HepG2 (cell line): ENCODE results near the gene MKRN1. TPM values are rescaled to one million over a fixed set of nuclear protein-coding genes. Genes with fewer than 3 reads are reported as not detected.

Experiments
- ATAC-seq: fragments of 200-7000 bp; cut with Tn5 transposase; 3 replicates; pipeline ENCODE4 v1.9.1; 2020; ENCODE audit warnings: mild to moderate bottlenecking, moderate library complexity
- BruUV-seq: library from RNA; stranded (reverse); fragments of 400-500 nt; replicated peaks from 2 replicates; lab custom pipeline; 2021; lab: Mats Ljungman, UMichigan
- CTCF ChIA-PET: fragments of 300-600 bp; formaldehyde crosslinking; extraction: SDS; loops from one replicate; lab custom pipeline; 2021; ENCODE audit warnings: low total read pairs, inconsistent platforms, low intra/inter-chr PET ratio; lab: Yijun Ruan, JAX
- POLR2A ChIA-PET: fragments of 350-600 bp; sonication (Branson Sonifier 250); formaldehyde crosslinking; loops from one replicate; lab custom pipeline; 2020; ENCODE audit warnings: antibody characterized with exemption, inconsistent platforms; lab: Yijun Ruan, JAX
- DNase-seq: peaks from one replicate; pipeline ENCODE4 v3.0.0-alpha.2; 2015; ENCODE audit warnings: low spot score
- FAIRE-seq: peaks from 3 replicates; lab custom pipeline; 2011; peaks lifted over from hg19 to GRCh38; lab: Jason Lieb, UNC
- H2AFZ ChIP-seq: one replicate; pipeline ENCODE4 v1.6.1; 2011; ENCODE audit warnings: low read length, inconsistent platforms
- H3K27ac ChIP-seq: fragments of 300-600 bp; 3 replicates; pipeline ENCODE4 v1.8.0; 2011; ENCODE audit warnings: mixed run types, mild to moderate bottlenecking, mixed read lengths, low read length, inconsistent platforms; ENCODE audit not compliant: insufficient read depth; ENCODE audit errors: extremely low read length
- H3K27me3 ChIP-seq, 2 experiments: fragments of 200-600 bp in 1 of 2; 2 replicates in 1 of 2; 3 replicates in 1 of 2; pipeline versions ENCODE4 v1.6.0 to v1.8.0; 2011; ENCODE audit warnings: low read length in 2 of 2, mild to moderate bottlenecking in 2 of 2, moderate library complexity in 2 of 2, inconsistent platforms in 1 of 2; ENCODE audit not compliant: insufficient read depth in 2 of 2, control insufficient read depth in 1 of 2
- H3K36me3 ChIP-seq, 2 experiments: fragments of 200-600 bp in 1 of 2; replicated peaks in 1 of 2; 2 replicates in 1 of 2; 3 replicates in 1 of 2; pipeline versions ENCODE4 v1.5.1 to v1.8.0; 2011; ENCODE audit warnings: low read length in 2 of 2, inconsistent platforms in 1 of 2; ENCODE audit not compliant: insufficient read depth in 2 of 2, control insufficient read depth in 1 of 2
- H3K4me1 ChIP-seq: 2 replicates; pipeline ENCODE4 v1.5.1; 2012; ENCODE audit warnings: low read length, inconsistent platforms; ENCODE audit not compliant: insufficient read depth
- H3K4me2 ChIP-seq: 2 replicates; pipeline ENCODE4 v1.6.0; 2011; ENCODE audit warnings: low read depth, low read length, inconsistent platforms
- H3K4me3 ChIP-seq, 3 experiments: fragments of 200-600 bp in 1 of 3; sonication (generic), shearing (Covaris generic) in 1 of 3; replicated peaks in 1 of 3; 2 replicates each; pipeline ENCODE4 v1.5.1; 2011 to 2016; ENCODE audit warnings: low read length in 3 of 3, inconsistent platforms in 2 of 3, low read depth in 2 of 3, mild to moderate bottlenecking in 2 of 3, control low read depth in 1 of 3, mixed read lengths in 1 of 3; ENCODE audit not compliant: insufficient read depth in 1 of 3
- H3K79me2 ChIP-seq: one replicate; pipeline ENCODE4 v1.6.1; 2011; ENCODE audit warnings: low read length, inconsistent platforms; ENCODE audit not compliant: insufficient read depth
- H3K9ac ChIP-seq: 2 replicates; pipeline ENCODE4 v1.6.0; 2011; ENCODE audit warnings: mild to moderate bottlenecking, low read depth, low read length, inconsistent platforms; ENCODE audit not compliant: insufficient read depth
- H3K9me3 ChIP-seq: 2 replicates; pipeline ENCODE4 v1.5.1; 2012; ENCODE audit warnings: mild to moderate bottlenecking, low read length
- H4K20me1 ChIP-seq: 2 replicates; pipeline ENCODE4 v1.6.0; 2011; ENCODE audit warnings: inconsistent platforms, mild to moderate bottlenecking, low read length, moderate library complexity; ENCODE audit not compliant: insufficient read depth
- BCL3 ChIP-seq: sonication (generic); formaldehyde crosslinking; IDR thresholded peaks from 2 replicates; pipeline ENCODE4 v1.5.1; 2020; ENCODE audit warnings: mild to moderate bottlenecking, missing genetic modification reagents, moderate library complexity
- CC2D1A ChIP-seq: sonication (generic); formaldehyde crosslinking; IDR thresholded peaks from 2 replicates; pipeline ENCODE4 v1.8.1; 2023; ENCODE audit warnings: mild to moderate bottlenecking, missing genetic modification reagents
- GATAD1 ChIP-seq: IDR thresholded peaks from 2 replicates; pipeline ENCODE4 v1.6.1; 2016; ENCODE audit warnings: missing genetic modification reagents, missing compliant biosample characterization
- HNF4A ChIP-seq: sonication (generic); formaldehyde crosslinking; IDR thresholded peaks from 2 replicates; pipeline ENCODE4 v1.4.0; 2020; ENCODE audit warnings: missing genetic modification reagents
- HNRNPH1 ChIP-seq: fragments of 200-400 bp; formaldehyde crosslinking; optimal IDR thresholded peaks from 2 replicates; pipeline ENCODE3; 2017; ENCODE audit warnings: mild to moderate bottlenecking, low read depth, low read length
- RARG ChIP-seq: sonication (generic); formaldehyde crosslinking; IDR thresholded peaks from 2 replicates; pipeline ENCODE4 v1.4.0; 2020; ENCODE audit warnings: low read depth, mild to moderate bottlenecking, missing genetic modification reagents
- SPEN ChIP-seq: sonication (generic); formaldehyde crosslinking; IDR thresholded peaks from 2 replicates; pipeline ENCODE4 v1.5.1; 2020; ENCODE audit warnings: low read depth, mild to moderate bottlenecking, missing genetic modification reagents
- ZNF503 ChIP-seq: sonication (generic); formaldehyde crosslinking; IDR thresholded peaks from 2 replicates; pipeline ENCODE4 v1.4.0; 2020; ENCODE audit warnings: missing genetic modification reagents
- ZNF569 ChIP-seq: sonication (generic); formaldehyde crosslinking; IDR thresholded peaks from 2 replicates; pipeline ENCODE4 v1.5.0; 2020; ENCODE audit warnings: mild to moderate bottlenecking, missing genetic modification reagents, moderate library complexity, borderline replicate concordance
- ZNF740 ChIP-seq: sonication (generic); formaldehyde crosslinking; IDR thresholded peaks from 2 replicates; pipeline ENCODE4 v1.4.0; 2020; ENCODE audit warnings: missing genetic modification reagents
- WGBS: methylation state at CpG from one replicate; pipeline ENCODE4 v1.1.6; 2017; ENCODE audit warnings: low lambda C conversion rate; 5-methylcytosine and 5-hydroxymethylcytosine counted together
- in situ Hi-C: cut with HindIII; loops from 2 replicates; pipeline ENCODE4 v1.10.0; 2017; ENCODE audit warnings: low pct_unique_long_range_greater_than_20kb; ENCODE audit not compliant: extremely low pct_ligation_motif_present
- intact Hi-C: fragments of 100-400 bp; cut with micrococcal nuclease; formaldehyde crosslinking; loops from one replicate; pipeline ENCODE4 v1.10.0; 2022; ENCODE audit not compliant: unreplicated experiment
- polyA plus RNA-seq, 8 experiments: library from polyadenylated mRNA; depleted of rRNA in 3 of 8; stranded (reverse) in 7 of 8; unstranded in 1 of 8; fragments of >200 nt; fragmentation: Illumina TruSeq in 4 of 8; extraction: Trizol in 4 of 8; gene quantifications; 2 replicates each; pipeline versions ENCODE4 v1.2.1 to v1.2.3, GENCODE V29; 2011 to 2016; ENCODE audit warnings: low read depth in 4 of 8, missing spikeins in 1 of 8, mixed read lengths in 1 of 8; ENCODE audit not compliant: insufficient read depth in 1 of 8
- total RNA-seq, 5 experiments: library from RNA; depleted of rRNA; stranded (reverse); fragments of >200 nt; fragmentation: Illumina TruSeq; extraction: Trizol; gene quantifications; 2 replicates each; pipeline ENCODE4 v1.2.3, GENCODE V29; 2016; ENCODE audit warnings: low read depth in 1 of 5

Gene MKRN1
- total and polyA plus RNA-seq, 2 of the 13 experiments (the other 11 are each of a cell fraction or from before 2014, with no cell fraction given): 28.5 to 32.8 TPM

GRCh38 chr7:140494867-140495266 lies 15.6 kb upstream of the MKRN1 start (continued):
- 0 out of 2 replicates have a peak, but pooled peaks have one; percentile 8 for TF ChIP-seq HNF4A (CRISPR knock-in tag)

- WGBS: 93% methylated on average over 2 of the region's 2 CpGs
- TF ChIP-seq CC2D1A (CRISPR knock-in tag) (no peak), SPEN (CRISPR knock-in tag) (no peak), ZNF569 (CRISPR knock-in tag) (no peak), RARG (CRISPR knock-in tag) (no peak), GATAD1 (CRISPR knock-in tag) (no peak), HNF4A (CRISPR knock-in tag) (no peak), ZNF503 (CRISPR knock-in tag) (no peak), HNRNPH1 (no peak), BCL3 (CRISPR knock-in tag) (no peak), ZNF740 (CRISPR knock-in tag) (no peak)
- H4K20me1 ChIP-seq: no peaks in the 10 kb centered on the region
- no peak overlapping the region for H3K4me2 ChIP-seq
- H3K27me3 ChIP-seq: no peaks in the 10 kb centered on the region
- H3K79me2 ChIP-seq: no peaks in the 10 kb centered on the region
- no peak overlapping the region for H3K9ac ChIP-seq
- no peaks in the 10 kb centered on the region for H3K36me3 ChIP-seq
- no peak for ATAC-seq
- H3K4me3 ChIP-seq: no peak overlapping the region
- no peaks in the 10 kb centered on the region for H3K9me3 ChIP-seq
- BruUV-seq: no TSS peak
- no peak for DNase-seq
- ChIA-PET POLR2A (no interaction called here), CTCF (no interaction called here)
- H3K4me1 ChIP-seq: no peaks in the 10 kb centered on the region; the same call in 1 of the 2 replicates
- in situ Hi-C loops: no loop called here
- no peak overlapping the region for H3K27ac ChIP-seq
- intact Hi-C loops: no loop called here
- no peak for FAIRE-seq
- H2AFZ ChIP-seq: no peak overlapping the region
Measured at GRCh38 chr7:140489026-140489359, 9.7 kb upstream of the MKRN1 start.
